Kidney capillary endothelial cell (primary cell): Measurements from ENCODE around the gene C19orf67.
A peak's percentile ranks its signal among the peaks of the same experiment; 100 is the strongest.

Source experiments
- DNase-seq: peaks from one replicate; pipeline ENCODE4 v3.0.0-alpha.2; 2018; ENCODE audit warnings: low spot score

Gene C19orf67

GRCh38 chr19:14081797-14082674 lies 3.5 kb downstream of the C19orf67 start:
- no peak for DNase-seq

GRCh38 chr19:14080887-14081796 lies 4.4 kb downstream of the C19orf67 start:
- peak; percentile 99 for DNase-seq

GRCh38 chr19:14078411-14078810 lies 7.2 kb downstream of the C19orf67 start:
- no peak for DNase-seq

GRCh38 chr19:14073925-14074838 lies 11.4 kb downstream of the C19orf67 start:
- no peak for DNase-seq

- DNase-seq, result peak; percentile 64
Observed at GRCh38 chr19:14073261-14073924, 12.2 kb downstream of the C19orf67 start.

- no peak for DNase-seq
Observed at GRCh38 chr19:14072535-14073260, 12.9 kb downstream of the C19orf67 start, which contains the start of gene MISP3. MISP3 (plus strand) TSS chr19:14072786; CDS start chr19:14073310, 524 bp downstream.

GRCh38 chr19:14070268-14071050 lies 15.1 kb downstream of the C19orf67 start:
- no peak for DNase-seq

GRCh38 chr19:14066134-14066533 lies 19.4 kb downstream of the C19orf67 start:
- DNase-seq, result no peak

- no peak for DNase-seq
Observed at GRCh38 chr19:14063105-14063504, 22.5 kb downstream of the C19orf67 start.

GRCh38 chr19:14062558-14062855 lies 23.1 kb downstream of the C19orf67 start:
- no peak for DNase-seq

- no peak for DNase-seq
Observed at GRCh38 chr19:14061751-14062557, 23.6 kb downstream of the C19orf67 start, which contains the start of gene PALM3. PALM3 (minus strand) TSS chr19:14062076; CDS start chr19:14061980, 96 bp downstream.

GRCh38 chr19:14061081-14061749 lies 24.4 kb downstream of the C19orf67 start:
- no peak for DNase-seq

- no peak for DNase-seq
Observed at GRCh38 chr19:14059652-14060155, 25.9 kb downstream of the C19orf67 start.

- no peak for DNase-seq
Observed at GRCh38 chr19:14059093-14059480, 26.5 kb downstream of the C19orf67 start.

- no peak for DNase-seq
Observed at GRCh38 chr19:14058182-14059092, 27.1 kb downstream of the C19orf67 start.

- DNase-seq, result no peak
Observed at GRCh38 chr19:14056741-14057356, 28.7 kb downstream of the C19orf67 start.
